GM12872 (cell line): ENCODE measurements around the gene TIMP3.

ENCODE experiments used
- TF ChIP-seq, protein P1 (sequence below): IDR thresholded peaks from 3 replicates; pipeline ENCODE4 v1.5.1; 2011; ENCODE audit warnings: low read depth, mild to moderate bottlenecking, low read length, moderate library complexity; ENCODE audit not compliant: insufficient read depth

The TIMP3 gene

DNA sequence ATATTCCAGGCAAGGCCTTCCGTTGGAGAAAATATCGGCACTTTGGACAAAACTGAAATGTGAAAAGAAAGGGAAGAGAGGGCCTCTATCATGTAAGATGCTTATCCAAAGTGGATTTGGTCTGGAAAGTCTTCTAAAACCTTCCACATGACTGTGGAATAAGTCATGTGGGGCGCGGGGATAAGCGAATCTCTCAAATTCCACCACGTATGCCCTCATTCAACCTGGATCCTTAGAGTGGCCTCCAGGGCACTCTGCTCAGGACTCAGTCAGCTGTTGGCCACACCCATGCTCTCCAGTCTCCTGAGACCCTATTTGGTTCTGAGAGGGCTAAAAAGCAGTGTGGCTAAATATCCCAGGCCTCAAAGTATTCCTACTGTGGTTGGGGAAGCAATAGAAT is 2.0 kb upstream of the TIMP3 start:
- TF ChIP-seq, protein P1, sequence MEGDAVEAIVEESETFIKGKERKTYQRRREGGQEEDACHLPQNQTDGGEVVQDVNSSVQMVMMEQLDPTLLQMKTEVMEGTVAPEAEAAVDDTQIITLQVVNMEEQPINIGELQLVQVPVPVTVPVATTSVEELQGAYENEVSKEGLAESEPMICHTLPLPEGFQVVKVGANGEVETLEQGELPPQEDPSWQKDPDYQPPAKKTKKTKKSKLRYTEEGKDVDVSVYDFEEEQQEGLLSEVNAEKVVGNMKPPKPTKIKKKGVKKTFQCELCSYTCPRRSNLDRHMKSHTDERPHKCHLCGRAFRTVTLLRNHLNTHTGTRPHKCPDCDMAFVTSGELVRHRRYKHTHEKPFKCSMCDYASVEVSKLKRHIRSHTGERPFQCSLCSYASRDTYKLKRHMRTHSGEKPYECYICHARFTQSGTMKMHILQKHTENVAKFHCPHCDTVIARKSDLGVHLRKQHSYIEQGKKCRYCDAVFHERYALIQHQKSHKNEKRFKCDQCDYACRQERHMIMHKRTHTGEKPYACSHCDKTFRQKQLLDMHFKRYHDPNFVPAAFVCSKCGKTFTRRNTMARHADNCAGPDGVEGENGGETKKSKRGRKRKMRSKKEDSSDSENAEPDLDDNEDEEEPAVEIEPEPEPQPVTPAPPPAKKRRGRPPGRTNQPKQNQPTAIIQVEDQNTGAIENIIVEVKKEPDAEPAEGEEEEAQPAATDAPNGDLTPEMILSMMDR: no peak

- TF ChIP-seq, protein P1: no peak
Measured at GRCh38 chr22:32800158-32800882, 1.2 kb upstream of the TIMP3 start.

DNA sequence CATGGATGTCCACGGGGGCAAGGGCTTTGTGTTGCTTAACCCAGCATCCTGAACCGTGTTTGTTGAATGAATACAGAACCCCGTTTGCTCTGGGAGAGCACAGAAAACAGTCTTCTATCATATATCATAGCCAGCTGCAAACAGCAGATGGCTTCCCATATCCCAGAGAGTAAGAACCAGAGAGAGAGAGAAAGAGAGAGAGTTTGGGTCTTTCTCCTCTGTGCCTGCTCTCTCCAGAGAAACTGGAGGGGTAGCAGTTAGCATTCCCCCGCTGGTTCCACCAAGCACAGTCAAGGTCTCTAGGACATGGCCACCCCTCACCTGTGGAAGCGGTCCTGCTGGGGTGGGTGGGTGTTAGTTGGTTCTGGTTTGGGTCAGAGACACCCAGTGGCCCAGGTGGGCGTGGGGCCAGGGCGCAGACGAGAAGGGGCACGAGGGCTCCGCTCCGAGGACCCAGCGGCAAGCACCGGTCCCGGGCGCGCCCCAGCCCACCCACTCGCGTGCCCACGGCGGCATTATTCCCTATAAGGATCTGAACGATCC is 440 bp upstream of the TIMP3 start:
- TF ChIP-seq, protein P1: no peak

DNA sequence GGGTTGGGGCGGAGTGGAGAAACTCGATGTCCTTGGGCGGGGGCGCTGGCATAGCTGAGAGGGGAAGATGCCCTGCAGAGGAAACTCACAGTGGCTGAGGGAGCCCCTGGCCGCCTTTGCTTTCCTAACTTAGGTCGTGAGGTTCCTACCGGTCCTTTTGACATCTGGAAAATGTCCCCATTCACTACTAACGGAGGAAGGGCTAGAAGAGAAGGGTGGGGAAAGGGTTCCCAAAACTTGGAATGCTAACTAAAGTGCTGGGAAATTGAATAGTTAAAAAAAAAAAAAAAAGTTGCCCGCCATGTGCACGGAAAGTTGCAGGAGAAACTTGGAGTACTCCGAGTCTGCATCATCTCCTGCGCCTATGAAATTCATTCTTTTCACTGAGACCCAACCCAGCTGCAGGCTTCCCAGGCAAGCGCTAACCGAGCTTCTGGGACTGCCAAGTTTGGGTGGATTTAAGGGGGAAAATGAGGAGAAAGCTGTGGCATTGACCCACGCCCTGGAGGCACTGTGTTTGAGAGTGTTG is 796 bp downstream of the TIMP3 start:
- TF ChIP-seq, protein P1: no peak

DNA sequence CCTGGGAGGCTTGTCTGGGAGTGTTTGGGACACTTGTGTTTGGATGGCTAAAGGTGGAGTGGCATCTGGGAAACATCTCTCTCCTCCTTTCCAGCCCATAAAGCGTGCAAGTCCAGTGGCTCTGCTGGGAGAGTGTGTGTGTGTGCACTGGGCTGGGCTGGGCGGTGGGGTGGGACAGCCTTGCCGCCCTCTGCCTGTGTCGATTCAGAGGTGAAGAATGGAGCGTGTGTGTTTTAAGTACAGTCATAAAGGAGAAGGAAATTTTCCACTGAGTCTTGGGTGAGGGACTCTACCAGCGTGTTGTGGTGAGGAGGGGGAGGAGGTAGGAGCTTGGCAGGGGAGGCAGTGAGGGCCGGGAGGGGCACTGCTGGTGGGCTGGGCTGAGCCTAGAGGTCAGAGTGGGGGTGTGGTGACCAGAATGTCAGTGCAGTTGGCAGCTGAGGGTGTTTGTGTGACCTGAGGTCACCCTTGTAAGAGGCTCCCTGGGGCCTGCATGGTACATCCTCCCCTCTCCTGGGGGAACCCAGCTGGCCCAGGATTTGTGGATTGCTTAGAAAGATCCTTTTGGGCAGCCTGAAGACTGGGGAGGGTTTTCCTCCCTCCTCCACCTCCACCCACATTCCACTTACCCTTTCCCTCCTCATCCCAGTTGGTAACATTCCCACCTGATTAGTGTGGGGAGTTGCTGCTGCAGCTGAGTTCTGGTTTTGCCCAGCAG is 1.7 kb downstream of the TIMP3 start:
- TF ChIP-seq, protein P1: no peak

- TF ChIP-seq, protein P1: no peak
Measured at GRCh38 chr22:32803738-32804435, 2.4 kb downstream of the TIMP3 start.
